Hepatocyte (in vitro differentiated cells): Measurements from ENCODE around the gene VPS13D. TPM values are rescaled to one million over a fixed set of nuclear protein-coding genes. Genes with fewer than 3 reads are reported as not detected.
"Not testable (repeated sequence)": the region's sequence is repeated elsewhere in the genome, so short reads cannot be mapped to it uniquely, and the experiment has no call there.

ENCODE experiments used
- DNase-seq: peaks from one replicate; pipeline ENCODE4 v3.0.0-alpha.2; 2016; ENCODE audit warnings: low spot score
- H2AFZ ChIP-seq: fragments of 200-600 bp; sonication (generic); 2 replicates; pipeline ENCODE4 v1.6.0; 2016; ENCODE audit warnings: antibody characterized with exemption, mild to moderate bottlenecking
- H3K27ac ChIP-seq: fragments of 200-600 bp; sonication (generic); 2 replicates; pipeline ENCODE4 v1.5.1; 2016; ENCODE audit warnings: mild to moderate bottlenecking
- H3K27me3 ChIP-seq: fragments of 200-600 bp; sonication (generic); 2 replicates; pipeline ENCODE4 v1.6.1; 2016
- H3K36me3 ChIP-seq: fragments of 200-600 bp; sonication (generic); replicated peaks from 2 replicates; pipeline ENCODE4 v1.5.1; 2016; ENCODE audit warnings: low read depth; ENCODE audit not compliant: insufficient read depth
- H3K4me1 ChIP-seq: fragments of 200-600 bp; sonication (generic); 2 replicates; pipeline ENCODE4 v1.5.1; 2016; ENCODE audit warnings: mild to moderate bottlenecking, moderate library complexity; ENCODE audit not compliant: insufficient read depth
- H3K4me2 ChIP-seq: fragments of 200-600 bp; sonication (generic); 2 replicates; pipeline ENCODE4 v1.6.0; 2016
- H3K4me3 ChIP-seq: fragments of 200-600 bp; sonication (generic); 2 replicates; pipeline ENCODE4 v1.5.1; 2016; ENCODE audit warnings: mild to moderate bottlenecking
- H3K79me2 ChIP-seq: fragments of 200-600 bp; sonication (generic); 2 replicates; pipeline ENCODE4 v1.6.0; 2017; ENCODE audit warnings: mild to moderate bottlenecking
- H3K9me2 ChIP-seq: fragments of 200-600 bp; sonication (generic); replicated peaks from 2 replicates; pipeline ENCODE4 v1.6.0; 2017; ENCODE audit warnings: mild to moderate bottlenecking; ENCODE audit not compliant: insufficient read depth
- H3K9me3 ChIP-seq: fragments of 200-600 bp; sonication (generic); 2 replicates; pipeline ENCODE4 v1.5.1; 2016; ENCODE audit warnings: low read depth, mild to moderate bottlenecking
- H4K20me1 ChIP-seq: fragments of 200-600 bp; sonication (generic); 2 replicates; pipeline ENCODE4 v1.6.0; 2016; ENCODE audit warnings: mild to moderate bottlenecking; ENCODE audit not compliant: insufficient read depth, poor library complexity, severe bottlenecking
- CTCF ChIP-seq: fragments of 200-600 bp; sonication (generic); IDR thresholded peaks from 2 replicates; pipeline ENCODE4 v1.5.1; 2016; ENCODE audit warnings: antibody characterized with exemption, mild to moderate bottlenecking; ENCODE audit not compliant: poor library complexity
- EZH2 ChIP-seq: fragments of 200-600 bp; sonication (generic); IDR thresholded peaks from 2 replicates; pipeline ENCODE4 v1.6.1; 2016; ENCODE audit warnings: antibody characterized with exemption, mild to moderate bottlenecking, borderline replicate concordance
- EZH2phosphoT487 ChIP-seq: fragments of 200-600 bp; sonication (generic); IDR thresholded peaks from one replicate; pipeline ENCODE4 v1.6.1; 2018; ENCODE audit warnings: antibody characterized with exemption, mild to moderate bottlenecking, low read depth, moderate library complexity; ENCODE audit not compliant: unreplicated experiment, severe bottlenecking
- WGBS: methylation state at CpG from one replicate; pipeline ENCODE4 v1.1.6; 2016; ENCODE audit warnings: low lambda C conversion rate; ENCODE audit errors: missing lambda C conversion rate; 5-methylcytosine and 5-hydroxymethylcytosine counted together
- polyA plus RNA-seq: library from polyadenylated mRNA; unstranded; fragments of >200 nt; fragmentation: Nextera tagmentation; extraction: Ambion mirVana; gene quantifications from 2 replicates; pipeline ENCODE4 v1.2.1, GENCODE V29; 2016
- total RNA-seq: library from RNA; depleted of rRNA; stranded (reverse); fragments of >200 nt; gene quantifications from 2 replicates; pipeline ENCODE4 v1.2.3, GENCODE V29; 2014

The VPS13D gene
- total and polyA plus RNA-seq, 2 experiments from 2014 or later = 7.3 to 32.2 TPM

- no peaks in the 10 kb centered on the region for H3K36me3 ChIP-seq
- no peaks in the 10 kb centered on the region for H3K79me2 ChIP-seq
- 73% methylated on average over 2 of the region's 2 CpGs for WGBS
- no peaks in the 10 kb centered on the region for H4K20me1 ChIP-seq
- peaks cover 13% of the 10 kb centered on the region for H3K4me1 ChIP-seq
- no peaks in the 10 kb centered on the region for H3K9me2 ChIP-seq
- H3K27me3 ChIP-seq = no peaks in the 10 kb centered on the region
- H3K9me3 ChIP-seq = no peaks in the 10 kb centered on the region
- DNase-seq = no peak
- no peak overlapping the region for H2AFZ ChIP-seq
- peak overlapping the region; percentile 63 for H3K27ac ChIP-seq
- no peak overlapping the region for H3K4me3 ChIP-seq
- no peak for TF ChIP-seq EZH2
- TF ChIP-seq EZH2phosphoT487 = no peak
- TF ChIP-seq CTCF = no peak
- no peak overlapping the region for H3K4me2 ChIP-seq
Measured at GRCh38 chr1:12315146-12315545, 85.3 kb downstream of the VPS13D start.

GRCh38 chr1:12316331-12316730 is 86.5 kb downstream of the VPS13D start:
- H2AFZ ChIP-seq = no peak overlapping the region
- TF ChIP-seq CTCF (no peak), EZH2 (no peak), EZH2phosphoT487 (no peak)
- H3K27ac ChIP-seq = peak overlapping the region; percentile 63
- no peaks in the 10 kb centered on the region for H3K36me3 ChIP-seq
- H3K27me3 ChIP-seq = no peaks in the 10 kb centered on the region
- H3K4me3 ChIP-seq = no peak overlapping the region
- no peaks in the 10 kb centered on the region for H3K79me2 ChIP-seq
- H3K9me3 ChIP-seq = no peaks in the 10 kb centered on the region
- no peak overlapping the region for H3K4me2 ChIP-seq
- no peaks in the 10 kb centered on the region for H3K9me2 ChIP-seq
- H3K4me1 ChIP-seq = peaks cover 13% of the 10 kb centered on the region
- WGBS = 69% methylated on average over 2 of the region's 2 CpGs
- DNase-seq = peak; percentile 32
- H4K20me1 ChIP-seq = no peaks in the 10 kb centered on the region

GRCh38 chr1:12320486-12320885 is 90.7 kb downstream of the VPS13D start:
- Histone ChIP-seq H4K20me1 (no peaks in the 10 kb centered on the region), H3K36me3 (no peaks in the 10 kb centered on the region), H3K4me3 (no peak overlapping the region), H3K27me3 (no peaks in the 10 kb centered on the region), H3K9me3 (no peaks in the 10 kb centered on the region), H3K9me2 (no peaks in the 10 kb centered on the region), H3K4me2 (no peak overlapping the region), H3K27ac (no peak overlapping the region), H2AFZ (no peak overlapping the region), H3K4me1 (peaks cover 12% of the 10 kb centered on the region), H3K79me2 (no peaks in the 10 kb centered on the region)
- 71% methylated on average over 2 of the region's 2 CpGs for WGBS
- no peak for DNase-seq
- TF ChIP-seq EZH2 = no peak
- no peak for TF ChIP-seq CTCF
- no peak for TF ChIP-seq EZH2phosphoT487

- Histone ChIP-seq H3K79me2 (no peaks in the 10 kb centered on the region), H4K20me1 (no peaks in the 10 kb centered on the region), H3K4me3 (no peak overlapping the region), H3K9me3 (no peaks in the 10 kb centered on the region), H3K36me3 (no peaks in the 10 kb centered on the region), H3K9me2 (no peaks in the 10 kb centered on the region), H3K27me3 (no peaks in the 10 kb centered on the region), H3K4me1 (no peaks in the 10 kb centered on the region), H2AFZ (no peak overlapping the region), H3K4me2 (no peak overlapping the region), H3K27ac (no peak overlapping the region)
- TF ChIP-seq EZH2 (no peak), CTCF (no peak), EZH2phosphoT487 (no peak)
- WGBS = 83% methylated on average over 3 of the region's 3 CpGs
- DNase-seq = no peak
Measured at GRCh38 chr1:12324423-12324822, 94.6 kb downstream of the VPS13D start.

GRCh38 chr1:12324973-12325372 is 95.1 kb downstream of the VPS13D start:
- not testable (repeated sequence) for H3K4me1 ChIP-seq, H3K9me2 ChIP-seq, H3K4me3 ChIP-seq, H2AFZ ChIP-seq, H3K27ac ChIP-seq, DNase-seq, H4K20me1 ChIP-seq, H3K9me3 ChIP-seq, H3K79me2 ChIP-seq, H3K27me3 ChIP-seq, H3K36me3 ChIP-seq, H3K4me2 ChIP-seq
- 100% methylated on average over 5 of the region's 5 CpGs for WGBS
